ENCODE data around the gene PSD2.

PSD2 gene

GRCh38 chr5:139767960-139768359 is 27.6 kb upstream of the PSD2 start:
- no peak for DNase-seq
- TF ChIP-seq CTCF (IDR thresholded peaks at IDR 0.05): no peak
- no peak overlapping the region for H3K4me3 Mint-ChIP-seq
- H3K27ac Mint-ChIP-seq: no peak overlapping the region
- H3K9me3 Mint-ChIP-seq: no peaks in the 10 kb centered on the region
- no peaks in the 10 kb centered on the region for H3K36me3 Mint-ChIP-seq (ENCODE audit: low read depth)
- H3K27me3 Mint-ChIP-seq (ENCODE audit: low read depth, poor library complexity): peaks cover 27% of the 10 kb centered on the region
- H3K4me1 Mint-ChIP-seq: peaks cover 57% of the 10 kb centered on the region

- no peaks in the 10 kb centered on the region for H3K36me3 Mint-ChIP-seq (ENCODE audit: low read depth)
- DNase-seq: no peak
- TF ChIP-seq CTCF (IDR thresholded peaks at IDR 0.05): no peak
- no peaks in the 10 kb centered on the region for H3K9me3 Mint-ChIP-seq
- peaks cover 24% of the 10 kb centered on the region for H3K27me3 Mint-ChIP-seq (ENCODE audit: low read depth, poor library complexity)
- no peak overlapping the region for H3K27ac Mint-ChIP-seq
- peaks cover 54% of the 10 kb centered on the region for H3K4me1 Mint-ChIP-seq
- no peak overlapping the region for H3K4me3 Mint-ChIP-seq
Measured at GRCh38 chr5:139768807-139769465, 26.7 kb upstream of the PSD2 start.

- Mint-ChIP-seq H3K27me3 (ENCODE audit: low read depth, poor library complexity) (peaks cover 20% of the 10 kb centered on the region), H3K4me3 (no peak overlapping the region), H3K36me3 (ENCODE audit: low read depth) (no peaks in the 10 kb centered on the region), H3K9me3 (no peaks in the 10 kb centered on the region), H3K4me1 (peaks cover 55% of the 10 kb centered on the region), H3K27ac (no peak overlapping the region)
- TF ChIP-seq CTCF (IDR thresholded peaks at IDR 0.05): no peak
- no peak for DNase-seq
Measured at GRCh38 chr5:139769477-139769876, 26.1 kb upstream of the PSD2 start.

- H3K27me3 Mint-ChIP-seq (ENCODE audit: low read depth, poor library complexity): peaks cover 20% of the 10 kb centered on the region
- H3K9me3 Mint-ChIP-seq: no peaks in the 10 kb centered on the region
- no peak for TF ChIP-seq CTCF (IDR thresholded peaks at IDR 0.05)
Measured at GRCh38 chr5:139770722-139771121, 24.9 kb upstream of the PSD2 start.

GRCh38 chr5:139772089-139772791 is 23.4 kb upstream of the PSD2 start:
- TF ChIP-seq CTCF (IDR thresholded peaks at IDR 0.05): no peak
- Mint-ChIP-seq H3K36me3 (ENCODE audit: low read depth) (no peaks in the 10 kb centered on the region), H3K27ac (no peak overlapping the region), H3K4me3 (no peak overlapping the region), H3K9me3 (no peaks in the 10 kb centered on the region), H3K27me3 (ENCODE audit: low read depth, poor library complexity) (peaks cover 16% of the 10 kb centered on the region), H3K4me1 (peaks cover 56% of the 10 kb centered on the region)
- no peak for DNase-seq

More at GRCh38 chr5:139770722-139771121, 24.9 kb upstream of the PSD2 start:
- peaks cover 52% of the 10 kb centered on the region for H3K4me1 Mint-ChIP-seq
- DNase-seq: no peak
- H3K4me3 Mint-ChIP-seq: no peak overlapping the region
- no peaks in the 10 kb centered on the region for H3K36me3 Mint-ChIP-seq (ENCODE audit: low read depth)
- H3K27ac Mint-ChIP-seq: no peak overlapping the region

All from nephron progenitor cell (in vitro differentiated cells).